ENCODE measurements around the gene EIF6.

GRCh38 chr20:35307666-35308653 lies 23.4 kb upstream of the EIF6 start:
- no peak for TF ChIP-seq CTCF (IDR thresholded peaks at IDR 0.05)
- no peak for TF ChIP-seq POLR2A (IDR thresholded peaks at IDR 0.05)

Measured in tibial nerve (tissue), 3 donors.